Umbilical cord (tissue), 2 donors: Measurements from ENCODE around the gene SFT2D3. TPM values are rescaled to one million over a fixed set of nuclear protein-coding genes. Genes with fewer than 3 reads are reported as not detected.

Experiments used
- DNase-seq: peaks from one replicate; pipeline ENCODE4 v3.0.0-alpha.2; 2015; ENCODE audit warnings: low spot score
- total RNA-seq: library from RNA; depleted of rRNA; stranded (reverse); fragments of >200 nt; gene quantifications from one replicate; pipeline ENCODE4 v1.2.3, GENCODE V29; 2014; ENCODE audit warnings: low replicate concordance; ENCODE audit not compliant: insufficient read depth

Gene SFT2D3
- total RNA-seq, 1 donor from 2014 or later, result 7.0 TPM

DNA sequence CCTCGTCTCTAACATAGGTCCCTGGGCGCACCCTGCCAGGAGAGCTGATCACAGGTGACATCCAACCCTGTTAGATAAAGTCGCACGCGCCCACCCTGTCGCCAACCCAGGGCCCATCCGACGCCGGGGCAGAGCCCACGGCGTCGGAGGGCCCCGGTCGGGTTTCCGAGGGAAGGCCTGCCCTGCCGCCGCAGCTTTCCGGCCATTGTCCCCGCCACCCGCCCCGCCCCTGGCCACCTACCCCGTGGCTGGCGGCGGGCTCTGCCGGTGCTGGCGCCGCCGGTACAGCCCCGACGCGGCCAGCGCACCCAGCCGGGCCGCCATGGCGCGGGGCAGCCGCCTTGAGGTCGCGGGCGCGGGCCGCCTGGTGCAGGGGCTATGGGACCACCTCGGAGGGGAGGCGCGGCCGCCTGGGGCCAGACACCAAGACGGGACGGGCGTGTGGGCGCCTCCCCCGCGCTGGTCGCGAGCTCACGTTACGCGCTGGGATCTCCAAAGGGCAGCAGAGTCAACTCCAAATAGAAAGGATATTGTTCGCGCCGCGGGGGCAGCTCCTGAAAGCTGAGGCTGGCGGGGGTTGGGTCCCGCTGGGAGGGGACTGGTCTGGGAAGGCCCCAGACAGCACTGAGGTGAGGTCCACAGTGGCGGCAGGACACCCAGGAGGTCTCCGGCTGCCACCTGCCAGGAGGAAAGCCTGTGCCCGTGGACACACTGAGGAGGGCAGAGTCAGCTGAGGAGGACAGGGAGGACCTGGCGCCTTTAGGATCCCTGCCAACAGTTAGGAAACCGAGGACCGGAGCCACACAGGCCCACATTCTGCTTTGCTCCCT is 37.0 kb upstream of the SFT2D3 start:
- no peak for DNase-seq

DNA sequence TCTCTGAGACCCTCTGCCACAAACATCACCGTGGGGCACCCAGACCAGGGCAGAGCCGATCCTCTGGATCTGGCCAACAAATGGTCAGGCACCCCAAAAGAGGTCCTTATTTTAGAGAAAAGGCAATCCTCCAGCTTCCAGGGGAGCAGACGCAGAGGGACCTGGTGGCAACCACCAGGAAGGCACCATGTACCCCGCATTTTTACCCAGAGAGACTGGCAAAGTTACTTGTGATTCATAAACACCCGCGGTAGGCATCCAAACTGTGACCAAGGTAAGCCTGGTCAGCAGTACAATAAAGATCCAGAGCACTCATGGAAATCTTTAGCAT is 36.4 kb upstream of the SFT2D3 start:
- no peak for DNase-seq

DNA sequence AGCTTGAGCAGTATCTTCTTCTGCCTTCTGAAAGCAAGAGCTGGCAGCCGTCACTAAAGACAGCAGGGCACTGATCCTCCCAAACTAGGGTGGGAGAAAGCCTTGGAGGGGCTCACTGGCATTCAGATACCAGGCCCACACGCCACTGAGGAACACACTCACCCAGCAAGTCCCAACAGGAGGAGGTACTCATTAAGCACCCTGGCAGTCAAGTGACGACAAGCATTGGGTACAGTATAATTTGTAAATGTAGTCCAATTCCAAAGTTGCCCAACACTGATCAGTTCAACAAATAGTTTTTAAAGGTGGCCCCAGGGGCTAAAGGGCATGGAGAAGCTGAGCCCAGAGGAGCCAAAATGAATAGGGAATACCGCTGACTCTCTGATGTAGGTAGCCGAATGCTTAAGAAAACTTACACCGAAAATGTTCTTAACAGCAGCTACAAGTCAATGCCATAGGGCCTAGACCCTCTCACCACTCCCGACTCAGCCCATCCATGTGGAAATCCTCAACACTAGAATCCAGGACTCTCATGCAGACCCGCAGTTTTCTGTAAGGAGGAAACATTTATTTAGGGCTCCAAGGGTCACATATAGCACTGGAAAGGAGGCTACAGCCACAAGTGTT is 35.9 kb upstream of the SFT2D3 start:
- DNase-seq, result no peak

DNA sequence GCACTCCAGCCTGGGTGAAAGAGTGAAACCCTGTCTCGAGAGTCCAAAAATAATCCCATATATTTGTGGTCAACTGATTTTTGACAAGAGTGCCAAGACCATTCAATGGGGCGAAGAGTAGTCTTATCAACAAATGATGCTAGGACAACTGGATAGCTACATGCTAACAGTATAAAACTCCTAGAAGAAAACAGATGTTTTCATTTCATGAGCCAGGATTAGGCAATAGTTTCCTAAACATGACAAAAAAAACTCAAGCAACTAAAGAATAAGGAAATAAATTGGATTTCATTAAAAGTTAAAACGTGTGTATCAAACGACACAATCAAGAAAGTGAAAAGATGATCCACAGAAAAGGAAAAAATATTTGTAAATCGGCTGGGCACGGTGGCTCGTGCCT is 32.2 kb upstream of the SFT2D3 start:
- DNase-seq, result no peak

DNA sequence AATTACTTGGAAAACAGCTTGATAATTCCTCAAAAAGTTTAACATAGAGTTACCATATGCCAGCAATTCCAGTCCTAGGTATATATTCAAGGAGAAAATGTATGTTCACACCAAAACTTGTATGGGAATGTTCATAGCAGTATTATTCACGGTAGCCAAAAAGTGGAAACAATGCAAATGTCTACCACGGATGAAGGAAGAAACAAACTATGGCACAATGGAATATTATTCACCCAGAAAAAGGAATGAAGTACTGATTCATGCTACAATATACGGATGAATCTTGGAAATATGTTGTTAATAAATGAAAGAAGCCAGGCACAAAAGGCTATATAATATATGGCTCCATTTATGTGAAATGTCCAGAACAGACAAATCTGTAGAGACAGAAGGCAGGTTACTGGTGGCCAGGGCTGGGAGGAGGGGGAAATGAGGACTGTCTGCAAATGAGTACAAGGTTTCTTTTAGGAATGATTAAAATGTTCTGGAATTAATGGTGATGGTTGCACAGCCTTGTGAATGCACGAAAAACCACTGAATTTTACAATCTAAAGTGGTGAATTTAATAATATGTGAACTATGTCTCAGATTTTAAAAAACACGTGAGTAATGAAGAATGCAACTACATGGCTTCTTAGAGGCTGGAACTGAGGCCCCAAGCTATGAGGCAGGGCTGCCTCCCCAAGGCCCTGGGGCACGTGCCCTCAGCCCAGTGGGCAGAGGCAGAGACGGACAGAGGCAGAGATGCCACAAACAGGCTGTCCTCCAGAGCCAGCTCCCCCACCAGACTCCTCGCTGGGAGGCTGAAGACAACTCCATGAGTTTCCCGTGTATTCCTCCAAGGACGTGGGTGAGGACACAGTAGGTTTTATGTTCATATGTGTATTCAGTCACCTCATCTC is 31.0 kb upstream of the SFT2D3 start:
- DNase-seq, result no peak

DNA sequence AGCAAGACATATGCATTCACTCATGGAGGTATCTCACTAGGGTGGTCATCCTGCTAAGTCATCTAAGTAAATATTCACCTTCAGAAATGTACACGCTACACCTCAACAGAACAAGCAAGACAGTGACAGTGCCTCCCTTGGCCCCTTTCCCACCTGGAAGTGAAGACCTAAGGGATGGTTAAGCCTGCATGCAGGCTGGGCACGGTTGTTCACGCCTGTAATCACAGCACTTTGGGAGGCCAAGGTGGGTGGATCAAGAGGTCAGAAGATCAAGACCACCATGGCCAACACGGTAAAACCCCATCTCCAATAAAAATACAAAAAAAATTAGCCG is 30.4 kb upstream of the SFT2D3 start:
- no peak for DNase-seq

DNA sequence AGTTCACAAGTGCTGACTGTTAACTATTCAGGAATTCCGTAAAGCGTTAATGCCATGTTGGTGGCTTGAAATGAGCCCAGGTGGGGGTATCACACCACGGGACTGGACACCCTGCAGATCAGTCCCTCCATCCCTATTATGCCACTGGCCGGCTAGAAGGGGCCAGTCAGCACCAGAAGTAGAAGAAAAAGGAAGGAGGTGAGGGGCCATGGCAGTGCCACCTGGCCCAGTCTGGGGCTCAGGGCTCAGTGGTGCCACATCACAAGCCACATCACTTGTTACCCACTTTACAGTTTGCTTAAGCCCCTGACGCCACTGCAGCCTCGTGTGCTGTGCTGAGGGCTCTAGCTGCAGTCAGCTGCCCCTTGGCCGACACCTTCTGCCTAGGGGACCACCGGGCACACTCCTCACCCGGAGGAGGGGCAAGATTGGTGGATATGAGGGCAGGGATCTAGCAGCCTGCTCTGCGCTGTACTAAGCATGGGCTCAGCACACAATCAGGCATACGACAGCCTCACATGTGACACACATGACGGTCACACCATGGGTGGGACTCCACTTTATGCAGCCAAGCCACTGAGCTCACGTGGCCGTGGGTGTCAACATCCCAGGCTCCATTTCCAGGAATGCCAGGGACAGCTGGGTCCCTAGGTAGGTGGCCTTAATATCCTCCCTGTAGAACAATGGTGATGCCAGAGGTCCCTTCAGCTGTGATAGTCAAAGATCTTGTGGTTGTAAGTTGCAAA is 29.6 kb upstream of the SFT2D3 start:
- no peak for DNase-seq

DNA sequence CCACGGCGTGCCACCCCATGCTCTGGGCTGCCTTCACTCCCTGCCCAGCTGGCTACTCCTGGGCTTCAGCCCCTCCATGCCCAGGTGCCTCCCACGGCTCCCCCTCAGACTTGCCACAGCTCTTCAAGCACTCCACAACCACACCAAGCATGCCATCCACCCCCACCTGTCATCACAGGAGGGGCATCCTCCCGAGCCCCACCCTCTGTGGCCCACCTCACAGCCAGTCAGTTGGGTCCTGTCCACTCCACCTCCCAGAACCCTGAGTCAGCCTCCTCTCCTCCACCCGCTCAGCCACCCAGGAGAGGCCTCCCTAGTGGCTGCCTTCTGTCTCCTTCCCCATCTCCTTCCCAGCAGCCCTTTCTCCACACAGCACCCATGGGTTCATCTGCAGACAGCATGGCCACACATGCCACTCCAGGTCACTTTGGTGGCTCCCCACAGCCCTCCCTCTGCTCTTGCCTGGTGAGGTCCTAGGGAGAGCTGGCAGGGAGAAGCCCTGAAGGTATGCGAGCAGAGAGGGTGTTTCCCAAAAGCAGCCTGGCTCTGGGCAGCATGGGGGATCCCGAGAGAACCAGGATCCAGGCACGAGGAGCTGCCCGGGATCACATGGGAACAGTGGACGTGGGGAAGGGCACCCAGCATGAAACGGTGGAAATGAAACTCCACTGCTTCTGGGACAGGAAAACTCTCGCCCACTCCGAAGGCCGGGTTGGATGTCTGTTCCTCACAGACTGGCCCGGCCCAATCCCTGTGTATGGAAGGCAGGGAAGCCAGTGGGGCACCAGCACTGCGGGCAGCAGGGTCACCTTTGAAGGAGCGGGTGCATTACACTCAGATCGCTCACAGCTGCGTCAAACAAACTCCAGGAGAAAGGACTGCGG is 28.7 kb upstream of the SFT2D3 start:
- DNase-seq, result no peak

DNA sequence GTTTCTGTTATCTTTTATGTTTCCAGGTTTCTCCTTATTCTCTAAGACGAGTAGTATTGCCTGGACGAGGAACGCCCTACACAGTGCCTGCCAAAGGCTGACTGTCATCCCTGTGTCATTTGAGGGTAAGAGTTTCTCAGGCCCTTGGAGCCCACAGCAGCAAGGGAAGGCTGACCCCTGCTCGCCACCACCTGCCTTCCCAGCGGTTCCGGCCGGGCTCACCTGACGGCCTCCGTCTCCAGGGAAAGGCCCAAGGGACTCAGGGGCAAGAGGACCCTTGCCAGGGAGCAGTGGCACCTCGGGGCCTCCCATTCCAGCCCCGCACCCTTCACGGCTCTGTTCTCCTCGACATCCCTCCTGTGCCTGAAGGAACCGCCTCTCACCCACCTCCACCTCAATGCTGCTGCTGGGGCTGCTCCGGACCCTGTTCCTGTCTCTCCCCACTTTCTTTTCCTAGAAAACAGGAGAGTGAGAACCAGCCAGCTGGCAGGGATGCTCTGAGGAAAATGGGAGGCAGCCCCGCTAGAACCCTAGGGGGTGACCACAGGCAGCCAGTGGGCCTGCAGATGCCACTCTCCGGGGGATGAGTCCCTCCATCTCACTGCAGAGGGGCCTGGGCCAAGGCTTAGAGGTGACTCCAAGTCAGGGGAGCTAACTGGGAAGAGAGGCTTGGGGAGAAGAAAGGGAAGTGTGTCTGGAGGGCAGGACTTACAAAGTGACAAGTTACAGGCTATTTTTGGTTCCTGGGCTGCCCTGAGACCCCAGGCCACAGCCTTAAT is 27.8 kb upstream of the SFT2D3 start:
- DNase-seq, result no peak

DNA sequence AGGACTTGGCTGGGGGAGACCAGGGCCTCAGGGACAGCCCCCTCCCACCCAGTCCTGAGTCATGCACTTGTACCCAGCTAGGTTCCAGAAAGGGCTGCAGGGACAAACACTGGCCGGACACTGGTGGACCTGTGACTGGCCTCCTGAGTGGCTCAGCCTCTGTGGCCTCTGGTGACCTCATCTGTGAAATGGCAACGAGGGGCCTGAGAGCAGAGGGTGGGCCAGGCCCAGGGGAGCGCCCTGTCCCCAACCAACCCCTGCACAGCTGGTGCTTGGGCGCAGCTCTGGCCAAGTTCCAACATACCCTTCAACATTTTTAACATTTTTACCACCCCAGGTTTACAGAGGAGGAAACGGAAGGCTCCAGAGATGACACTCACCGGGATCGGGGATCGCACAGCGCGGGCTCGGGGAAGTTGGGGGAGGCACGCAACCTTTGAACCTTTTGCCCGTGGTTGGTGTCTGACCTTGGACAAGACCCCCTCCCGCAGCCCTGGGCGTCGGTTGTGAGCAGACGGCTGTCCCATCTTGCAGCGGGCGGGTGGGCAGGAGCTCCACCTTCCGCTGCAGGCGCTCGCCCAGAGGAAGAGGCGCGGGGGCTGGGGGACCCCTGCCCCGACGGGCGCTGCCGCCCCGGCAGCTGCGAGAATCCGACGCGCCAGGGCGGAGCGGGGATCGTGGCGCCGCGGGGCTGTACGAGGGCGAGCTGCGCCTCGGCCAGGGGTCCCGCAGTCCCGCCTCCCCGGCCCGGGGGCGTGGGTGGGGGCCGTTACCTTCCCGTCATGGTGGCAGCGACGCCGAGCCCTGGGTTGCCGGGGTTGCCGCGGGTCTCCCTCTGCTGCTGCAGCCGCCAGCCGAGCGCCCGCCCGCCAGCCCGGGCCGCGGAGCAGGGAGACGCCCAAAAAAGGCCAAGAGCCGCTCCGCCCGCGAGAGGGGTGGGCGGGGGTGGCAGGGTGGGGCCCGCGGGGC is 26.8 kb upstream of the SFT2D3 start:
- peak; percentile 34 for DNase-seq

DNA sequence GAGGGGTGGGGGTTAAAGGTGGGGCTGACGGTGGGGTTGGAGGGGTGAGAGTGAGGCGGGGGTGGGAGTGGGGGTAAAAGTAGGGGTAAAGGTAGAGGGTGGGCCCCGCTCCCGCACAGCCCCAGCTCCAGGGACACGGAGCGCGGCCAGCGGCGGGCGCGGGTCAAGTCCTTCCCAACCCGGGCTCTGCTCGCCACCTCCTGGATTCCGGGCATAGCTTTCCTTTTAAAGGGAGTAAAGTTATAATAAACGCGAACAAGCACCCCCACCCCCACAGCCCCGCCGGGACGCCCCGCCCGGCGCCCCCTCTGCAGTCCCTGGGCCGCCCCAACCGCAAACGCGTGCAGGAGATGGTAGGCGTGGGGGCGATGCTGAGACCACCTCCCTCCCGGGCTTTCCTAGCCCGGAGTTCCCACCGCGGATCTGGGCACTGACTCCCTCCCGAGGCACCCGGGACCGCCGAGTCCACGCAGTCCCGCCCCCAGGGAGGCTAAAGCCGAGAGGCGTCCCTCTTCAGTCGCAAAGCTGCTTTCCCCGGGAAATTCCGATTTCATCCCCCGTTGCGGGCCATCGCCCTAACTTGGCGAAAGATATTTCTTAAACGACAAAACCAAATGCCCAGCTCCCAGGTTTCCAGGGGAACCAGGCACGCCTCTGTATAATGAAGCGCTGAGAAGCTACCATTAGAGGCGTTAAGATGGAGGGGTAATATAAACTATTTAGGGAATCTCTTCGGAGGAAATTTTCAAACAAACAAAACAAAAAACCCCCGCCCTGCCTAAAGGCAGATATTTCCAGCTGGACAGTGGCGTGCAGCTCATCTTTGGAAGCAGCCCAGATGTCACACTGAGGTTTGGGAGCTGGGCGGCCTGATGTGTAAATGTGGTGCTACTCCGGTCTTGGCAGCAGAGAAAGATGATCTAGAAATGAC is 25.7 kb upstream of the SFT2D3 start, which contains the start of gene LIMS2:
Gene LIMS2, minus strand, starts transcription at position 200 of the 931 bp plus-strand sequence. CDS start 506 bp downstream, outside the sequence.
- peak; percentile 51 for DNase-seq

DNA sequence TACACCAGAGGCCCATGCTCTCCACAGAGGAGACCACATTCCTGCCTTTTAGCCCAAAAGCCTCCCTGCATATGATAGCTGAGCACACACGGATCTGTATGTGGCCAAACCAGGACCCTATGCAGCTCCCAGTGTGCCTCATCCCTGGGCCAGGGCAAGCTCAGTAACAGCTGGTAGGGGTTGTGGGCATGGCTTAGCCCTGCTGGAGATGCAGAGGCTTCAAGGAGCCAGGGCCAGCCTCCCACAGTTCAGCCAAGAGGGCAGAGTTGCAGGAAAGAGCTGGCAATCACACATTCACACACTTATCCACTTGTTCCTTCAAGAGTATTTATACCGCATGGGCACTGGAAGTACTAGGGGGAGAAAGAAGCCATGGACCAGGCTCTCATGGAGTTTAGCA is 24.4 kb upstream of the SFT2D3 start:
- no peak for DNase-seq

DNA sequence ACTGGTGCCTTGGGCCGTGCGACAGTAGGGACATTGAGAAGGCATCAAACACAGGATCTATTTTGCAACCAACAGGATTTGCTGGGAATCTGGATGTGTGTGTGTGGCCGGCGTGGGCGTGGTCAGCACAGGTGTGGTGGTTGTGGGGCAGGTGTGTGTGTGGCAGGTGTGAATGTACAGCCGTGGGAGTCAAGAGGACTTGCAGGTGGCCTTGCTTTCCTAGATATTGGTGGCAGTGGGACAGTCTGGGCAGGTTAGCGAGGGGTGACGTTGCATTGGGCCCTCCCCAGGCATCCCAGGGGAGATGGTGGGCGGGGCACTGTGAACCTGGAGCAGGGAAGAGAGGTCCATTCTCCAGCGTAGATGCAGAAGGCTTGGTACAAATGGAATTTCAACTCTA is 22.8 kb upstream of the SFT2D3 start:
- DNase-seq, result no peak

DNA sequence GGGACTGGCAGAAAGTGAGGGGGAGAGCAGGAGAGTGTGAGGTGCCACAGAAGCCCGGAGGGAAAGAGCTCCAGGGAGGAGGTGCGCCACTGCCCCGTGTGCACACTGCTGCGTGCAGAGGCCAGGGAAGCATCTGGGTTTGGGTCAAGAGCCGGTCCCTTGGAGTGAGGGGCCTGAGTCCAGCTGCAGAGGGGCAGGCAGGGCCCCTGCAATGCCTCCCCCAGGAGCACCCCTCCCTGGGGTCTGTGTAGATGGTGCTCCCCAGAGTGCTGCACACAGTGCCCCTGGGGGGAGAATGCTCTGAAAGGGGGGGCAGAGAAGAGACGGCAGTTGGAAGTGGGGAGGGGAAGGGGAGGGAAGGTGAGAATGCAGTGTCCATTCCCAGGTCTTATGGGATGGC is 22.3 kb upstream of the SFT2D3 start:
- no peak for DNase-seq

DNA sequence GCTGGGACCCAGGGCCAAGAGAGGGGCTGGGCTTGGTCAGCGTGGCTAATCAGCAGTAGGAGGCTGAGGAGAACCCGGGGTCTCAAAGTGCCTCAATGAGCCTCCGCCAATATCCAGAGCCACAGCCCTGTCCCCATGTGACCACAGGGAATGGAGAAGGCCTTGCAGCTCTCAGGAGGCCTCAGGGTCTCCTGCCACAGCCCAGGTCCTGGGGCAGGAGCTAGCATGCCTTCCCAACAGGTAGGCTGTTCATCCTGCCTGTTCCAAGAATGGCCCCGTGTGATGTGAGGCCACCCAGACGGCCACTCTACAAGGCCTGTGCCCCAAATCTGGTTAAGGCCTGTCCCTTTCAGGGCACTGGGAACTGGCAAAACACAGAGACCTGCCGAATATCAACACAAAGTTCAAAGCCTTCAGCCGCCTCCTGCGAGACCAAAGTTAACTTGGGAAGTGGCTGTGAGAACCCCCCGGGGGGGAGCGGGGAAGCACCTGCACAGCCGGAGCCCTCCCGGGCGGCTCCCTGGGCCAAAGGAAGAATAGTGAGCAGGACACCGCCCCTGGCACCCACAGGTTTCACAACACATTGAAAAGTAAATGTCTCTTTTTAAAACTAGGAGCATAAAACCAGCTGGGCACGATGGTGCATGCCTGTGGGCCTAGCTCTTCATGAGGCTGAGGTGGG is 21.5 kb upstream of the SFT2D3 start:
- no peak for DNase-seq

DNA sequence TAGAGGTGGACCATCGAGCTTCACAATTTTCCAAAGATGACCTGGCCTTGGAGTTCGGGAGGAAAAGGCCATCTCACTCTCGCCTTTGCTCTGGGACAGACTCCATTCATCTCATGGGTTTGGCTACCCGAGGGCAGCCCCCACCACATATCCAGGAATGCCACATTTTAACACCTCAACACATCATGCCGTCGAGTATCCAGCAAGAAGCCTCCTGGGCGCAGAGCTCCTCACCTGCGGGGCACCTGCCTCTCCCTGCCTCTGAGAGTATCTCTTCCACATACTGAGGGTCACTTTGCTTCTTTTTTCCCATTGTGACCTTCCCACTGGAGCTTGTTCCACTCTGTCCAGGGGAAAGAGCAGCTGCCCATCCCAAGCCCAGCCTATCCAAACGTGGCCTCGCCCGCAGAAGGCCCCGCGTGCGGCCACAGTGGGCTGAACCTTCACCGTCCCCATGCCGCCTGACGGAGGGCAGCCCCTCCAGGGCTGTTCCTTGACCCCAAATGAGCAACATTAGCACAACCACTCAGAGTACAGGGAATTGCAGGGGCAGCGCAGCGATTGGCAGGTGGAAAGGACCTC is 20.5 kb upstream of the SFT2D3 start:
- no peak for DNase-seq
